Astrocyte of the spinal cord (primary cell): Measurements from ENCODE around the gene SPATS2L.
A peak's percentile ranks its signal among the peaks of the same experiment; 100 is the strongest.

Experiments
- DNase-seq: peaks from one replicate; pipeline ENCODE4 v3.0.0; 2011; ENCODE audit warnings: low read depth, low spot score
- H3K4me3 ChIP-seq: 2 replicates; pipeline ENCODE4 v1.5.1; 2011; ENCODE audit warnings: low read depth, mild to moderate bottlenecking, low read length, moderate library complexity
- CTCF ChIP-seq: IDR thresholded peaks from 2 replicates; pipeline ENCODE4 v1.5.1; 2012; ENCODE audit warnings: low read depth, mild to moderate bottlenecking, low read length, inconsistent platforms
- in situ Hi-C: cut with HindIII; loops from 2 replicates; pipeline ENCODE4 v1.10.0; 2017; ENCODE audit warnings: low sequenced_read_pairs

SPATS2L gene

GRCh38 chr2:200300638-200301314 is 5.7 kb upstream of the SPATS2L start:
- in situ Hi-C loops, result no loop called here
- DNase-seq, result peak; percentile 74
- no peak for TF ChIP-seq CTCF

GRCh38 chr2:200301953-200302858 is 4.3 kb upstream of the SPATS2L start:
- DNase-seq, result no peak
- no peak for TF ChIP-seq CTCF
- no peak overlapping the region for H3K4me3 ChIP-seq
- in situ Hi-C loops, result no loop called here

More at GRCh38 chr2:200300638-200301314, 5.7 kb upstream of the SPATS2L start:
- H3K4me3 ChIP-seq, result no peak overlapping the region

GRCh38 chr2:200302940-200303727 is 3.4 kb upstream of the SPATS2L start:
- no peak overlapping the region for H3K4me3 ChIP-seq
- no peak for TF ChIP-seq CTCF
- DNase-seq, result peak; percentile 63
- in situ Hi-C loops, result no loop called here

- no peak for TF ChIP-seq CTCF
- in situ Hi-C loops, result no loop called here
- H3K4me3 ChIP-seq, result peak overlapping the region; percentile 73
- no peak for DNase-seq
Observed at GRCh38 chr2:200305797-200306195, 697 bp upstream of the SPATS2L start.

GRCh38 chr2:200306931-200307723 is 634 bp downstream of the SPATS2L start:
- peak overlapping the region; percentile 73 for H3K4me3 ChIP-seq
- TF ChIP-seq CTCF, result no peak
- in situ Hi-C loops, result no loop called here
- peak; percentile 25 for DNase-seq
